HEK293 (cell line): ENCODE data around the gene CACNB4.

Experiments used
- ZBTB17 ChIP-seq: fragments of 450-650 bp; formaldehyde crosslinking; IDR thresholded peaks from 2 replicates; pipeline ENCODE4 v1.5.1; 2016; ENCODE audit warnings: missing biosample characterization, missing genetic modification characterization
- ZNF157 ChIP-seq: fragments of 450-650 bp; formaldehyde crosslinking; IDR thresholded peaks from 2 replicates; pipeline ENCODE4 v1.5.1; 2016; ENCODE audit warnings: missing biosample characterization, missing genetic modification characterization

DNA sequence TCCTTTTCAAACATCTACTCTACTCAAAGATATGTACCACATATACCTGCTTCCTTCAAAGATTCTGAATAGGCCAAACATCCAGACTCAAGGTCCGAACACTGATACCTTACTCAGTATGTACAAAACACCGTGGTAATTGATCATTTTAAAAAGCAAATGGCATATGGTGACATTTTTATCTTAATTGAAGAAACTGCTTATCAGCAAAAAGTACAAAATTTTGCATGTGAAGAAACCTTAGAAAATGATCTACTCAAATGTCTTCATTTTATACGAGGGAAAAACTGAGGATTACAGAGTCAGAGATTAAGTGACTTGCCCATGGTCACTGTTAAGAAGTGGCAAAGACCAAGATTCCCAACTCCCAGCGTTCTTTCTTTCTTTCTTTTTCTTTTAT lies 133.0 kb downstream of the CACNB4 start:
- TF ChIP-seq ZNF157: no peak
- no peak for TF ChIP-seq ZBTB17 (tag by site-specific recombination)
